Upper lobe of left lung (tissue), 6 donors: ENCODE results near the gene PPTC7. TPM values are rescaled to one million over a fixed set of nuclear protein-coding genes. Genes with fewer than 3 reads are reported as not detected.

ENCODE experiments used
- ATAC-seq, 2 donors: fragments of 200-7000 bp; cut with Tn5 transposase; one replicate each; pipeline ENCODE4 v1.9.1; 2022; ENCODE audit warnings: mild to moderate bottlenecking in 2 of 2, moderate library complexity in 2 of 2; ENCODE audit not compliant: low FRiP score in 2 of 2
- DNase-seq, 2 donors: peaks; one replicate each; pipeline ENCODE4 v3.0.0-alpha.2; 2019 to 2020
- H3K27ac ChIP-seq, 4 donors: fragments of 200-600 bp; sonication (generic); one replicate each; pipeline ENCODE4 v1.5.1; 2016 to 2019
- H3K27me3 ChIP-seq, 4 donors: fragments of 200-600 bp; sonication (generic); one replicate each; pipeline ENCODE4 v1.5.1; 2017 to 2019
- H3K36me3 ChIP-seq, 4 donors: fragments of 200-600 bp; sonication (generic); one replicate each; pipeline ENCODE4 v1.5.1; 2016 to 2019
- H3K4me1 ChIP-seq, 4 donors: fragments of 200-600 bp; sonication (generic); one replicate each; pipeline ENCODE4 v1.5.1; 2018 to 2019
- H3K4me3 ChIP-seq, 4 donors: fragments of 200-600 bp; sonication (generic); one replicate each; pipeline ENCODE4 v1.5.1; 2017 to 2019; ENCODE audit warnings: mild to moderate bottlenecking in 2 of 4, moderate library complexity in 1 of 4
- H3K9me3 ChIP-seq, 4 donors: fragments of 200-600 bp; sonication (generic); one replicate each; pipeline ENCODE4 v1.5.1; 2018 to 2019
- EP300 ChIP-seq, 4 donors: sonication (generic); formaldehyde crosslinking; IDR thresholded peaks; one replicate each; pipeline ENCODE4 v1.5.1; 2017; ENCODE audit warnings: antibody characterized with exemption in 4 of 4, control low read depth in 2 of 4
- POLR2A ChIP-seq, 4 donors: fragments of 450-650 bp; IDR thresholded peaks; one replicate each; pipeline ENCODE4 v1.5.1; 2016 to 2017; ENCODE audit warnings: antibody characterized with exemption in 4 of 4, mild to moderate bottlenecking in 2 of 4
- POLR2AphosphoS5 ChIP-seq, 2 donors: sonication (generic); formaldehyde crosslinking; IDR thresholded peaks; one replicate each; pipeline ENCODE4 v1.5.1; 2017; ENCODE audit warnings: antibody characterized with exemption in 2 of 2
- WGBS, 2 donors: methylation state at CpG; one replicate each; pipeline ENCODE4 v1.1.5; 2017 to 2018; 5-methylcytosine and 5-hydroxymethylcytosine counted together
- total RNA-seq, 6 donors: library from RNA; depleted of rRNA in 4 of 6; stranded (reverse); fragments of >200 nt in 4 of 6; gene quantifications; one replicate each; pipeline versions ENCODE4 v1.1.0 to v1.2.1, GENCODE V29; 2016 to 2021
- TF ChIP-seq, protein P1 (sequence below), 6 experiments: fragments of 450-650 bp in 4 of 6; fragments of 200-600 bp in 2 of 6; sonication (generic) in 2 of 6; IDR thresholded peaks; one replicate each; pipeline ENCODE4 v1.5.1; 2016 to 2019; ENCODE audit warnings: antibody characterized with exemption in 6 of 6
- donor health status: DM: no; HTN: no; CAD: no; lungs with moderate emphysema.
- donor health status: DM: no; HTN: yes; CAD: no; lungs with severe emphysema.

Gene PPTC7, protein sequence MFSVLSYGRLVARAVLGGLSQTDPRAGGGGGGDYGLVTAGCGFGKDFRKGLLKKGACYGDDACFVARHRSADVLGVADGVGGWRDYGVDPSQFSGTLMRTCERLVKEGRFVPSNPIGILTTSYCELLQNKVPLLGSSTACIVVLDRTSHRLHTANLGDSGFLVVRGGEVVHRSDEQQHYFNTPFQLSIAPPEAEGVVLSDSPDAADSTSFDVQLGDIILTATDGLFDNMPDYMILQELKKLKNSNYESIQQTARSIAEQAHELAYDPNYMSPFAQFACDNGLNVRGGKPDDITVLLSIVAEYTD
- total RNA-seq, result 10 to 100 TPM; 22.0 to 40.8 (median 25.2) TPM

DNA sequence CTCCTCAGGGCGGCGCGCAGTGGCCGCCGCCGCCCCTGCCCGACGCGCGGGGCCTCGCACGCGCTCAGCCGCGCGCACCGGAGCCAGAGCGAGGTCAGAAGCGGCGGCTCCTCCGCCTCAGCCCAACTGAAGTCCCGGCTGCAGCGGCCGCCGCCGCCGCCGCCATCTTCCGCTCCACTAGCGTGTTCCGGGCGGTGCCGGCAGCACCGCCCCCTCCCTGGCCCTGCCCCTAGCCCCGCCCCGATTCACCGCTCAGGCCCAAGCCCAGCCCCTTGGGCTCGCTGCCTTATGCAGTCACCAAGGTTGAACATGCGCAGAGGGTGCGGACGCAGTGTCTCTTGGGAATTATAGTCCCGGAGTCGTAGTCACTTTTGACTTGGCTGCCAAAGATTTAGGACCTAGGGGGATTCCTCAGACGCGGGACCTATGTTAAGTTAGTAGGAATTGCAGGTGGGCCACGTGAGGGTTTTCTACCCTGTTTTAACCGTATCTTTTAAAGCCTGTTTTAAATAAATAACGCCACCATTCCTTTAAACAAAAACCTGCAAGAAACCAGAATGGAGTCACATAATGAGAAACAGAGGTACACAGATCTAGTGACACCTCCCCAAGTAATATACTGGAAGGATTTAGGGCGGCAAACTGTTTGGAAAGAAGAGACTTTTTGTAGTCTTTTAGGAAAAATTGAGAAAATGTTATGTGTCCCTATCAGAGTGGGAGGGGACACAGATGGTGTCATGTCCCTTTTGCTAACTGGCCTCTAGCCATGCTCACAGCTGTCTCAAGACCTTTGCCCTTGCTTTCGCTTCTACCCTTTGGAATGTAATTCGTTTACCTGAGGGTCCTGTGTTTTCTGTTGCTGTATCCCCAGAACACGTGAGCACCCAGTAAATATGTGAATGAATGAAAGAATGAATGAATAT is at the start of gene PPTC7:
TSS of gene PPTC7 (minus strand) at position 182 of the 923 bp plus-strand sequence. CDS start 287 bp downstream, outside the sequence.
- peak; percentile 98 for ATAC-seq
- TF ChIP-seq POLR2A (IDR thresholded peaks at IDR 0.05) (peak in 3 of 4 donors; percentile 91 to 97 (median 91)), EP300 (IDR thresholded peaks at IDR 0.05) (no peak), POLR2AphosphoS5 (IDR thresholded peaks at IDR 0.05) (peak in 1 of 2 donors; percentile 26)
- TF ChIP-seq, protein P1, sequence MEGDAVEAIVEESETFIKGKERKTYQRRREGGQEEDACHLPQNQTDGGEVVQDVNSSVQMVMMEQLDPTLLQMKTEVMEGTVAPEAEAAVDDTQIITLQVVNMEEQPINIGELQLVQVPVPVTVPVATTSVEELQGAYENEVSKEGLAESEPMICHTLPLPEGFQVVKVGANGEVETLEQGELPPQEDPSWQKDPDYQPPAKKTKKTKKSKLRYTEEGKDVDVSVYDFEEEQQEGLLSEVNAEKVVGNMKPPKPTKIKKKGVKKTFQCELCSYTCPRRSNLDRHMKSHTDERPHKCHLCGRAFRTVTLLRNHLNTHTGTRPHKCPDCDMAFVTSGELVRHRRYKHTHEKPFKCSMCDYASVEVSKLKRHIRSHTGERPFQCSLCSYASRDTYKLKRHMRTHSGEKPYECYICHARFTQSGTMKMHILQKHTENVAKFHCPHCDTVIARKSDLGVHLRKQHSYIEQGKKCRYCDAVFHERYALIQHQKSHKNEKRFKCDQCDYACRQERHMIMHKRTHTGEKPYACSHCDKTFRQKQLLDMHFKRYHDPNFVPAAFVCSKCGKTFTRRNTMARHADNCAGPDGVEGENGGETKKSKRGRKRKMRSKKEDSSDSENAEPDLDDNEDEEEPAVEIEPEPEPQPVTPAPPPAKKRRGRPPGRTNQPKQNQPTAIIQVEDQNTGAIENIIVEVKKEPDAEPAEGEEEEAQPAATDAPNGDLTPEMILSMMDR (IDR thresholded peaks at IDR 0.05), result no peak
- DNase-seq, result peak; percentile 98 to 99
- Histone ChIP-seq H3K27me3 (no peaks in the 10 kb centered on the region), H3K36me3 (no peaks in the 10 kb centered on the region), H3K27ac (peak within 1 kb of the TSS; percentile 87 to 98 (median 93)), H3K4me1 (peaks cover 45 to 69% (median 59%) of the 10 kb centered on the region in 4 donors), H3K9me3 (no peaks in the 10 kb centered on the region), H3K4me3 (peak within 1 kb of the TSS; percentile 85 to 100 (median 91))
- WGBS, 2 donors, result 6 to 13% methylated on average over 12 to 24 of the region's 52 CpGs

DNA sequence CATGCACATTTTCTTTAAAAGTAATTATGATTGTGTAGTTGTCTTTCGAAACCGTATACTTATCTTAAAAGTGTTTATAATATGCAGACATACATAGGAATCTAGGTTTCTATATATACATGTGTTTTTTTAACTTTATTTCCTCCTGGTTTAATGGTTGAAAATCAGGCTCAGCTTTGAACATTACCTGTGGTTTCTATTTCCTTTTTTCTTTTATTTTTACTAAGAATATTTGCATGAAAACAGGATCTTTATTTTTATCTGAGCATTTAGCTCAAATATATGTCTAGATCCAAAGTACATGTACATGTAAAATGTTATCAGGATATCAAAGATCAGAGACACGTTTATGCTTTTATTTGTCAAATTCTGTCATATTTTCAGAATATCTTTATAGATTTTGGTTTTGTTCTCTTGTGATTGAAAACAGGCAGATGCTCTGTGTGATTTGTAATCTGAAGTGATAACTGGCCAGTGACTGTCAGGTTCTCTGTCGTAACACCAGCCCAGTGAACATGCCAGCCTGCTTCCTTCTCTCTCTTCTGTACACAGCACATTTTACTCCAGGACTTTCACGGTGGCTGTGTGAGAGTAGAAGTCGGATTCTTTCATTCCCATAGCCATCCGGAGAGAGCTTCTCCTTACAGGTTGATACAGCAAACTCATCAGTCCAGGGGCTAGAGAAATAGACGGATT is 44.5 kb upstream of the PPTC7 start:
- Histone ChIP-seq H3K9me3 (no peaks in the 10 kb centered on the region), H3K27me3 (no peaks in the 10 kb centered on the region), H3K4me1 (no peaks in the 10 kb centered on the region), H3K27ac (no peak overlapping the region), H3K4me3 (no peak overlapping the region), H3K36me3 (peaks cover 0 to 40% (median 2%) of the 10 kb centered on the region in 4 donors)
- no peak for DNase-seq
- ATAC-seq, result no peak
- TF ChIP-seq POLR2AphosphoS5 (IDR thresholded peaks at IDR 0.05) (no peak), POLR2A (IDR thresholded peaks at IDR 0.05) (no peak), EP300 (IDR thresholded peaks at IDR 0.05) (no peak)
- TF ChIP-seq, protein P1 (IDR thresholded peaks at IDR 0.05), result no peak
- 78 to 80% methylated on average over 8 of the region's 8 CpGs for WGBS, 2 donors

DNA sequence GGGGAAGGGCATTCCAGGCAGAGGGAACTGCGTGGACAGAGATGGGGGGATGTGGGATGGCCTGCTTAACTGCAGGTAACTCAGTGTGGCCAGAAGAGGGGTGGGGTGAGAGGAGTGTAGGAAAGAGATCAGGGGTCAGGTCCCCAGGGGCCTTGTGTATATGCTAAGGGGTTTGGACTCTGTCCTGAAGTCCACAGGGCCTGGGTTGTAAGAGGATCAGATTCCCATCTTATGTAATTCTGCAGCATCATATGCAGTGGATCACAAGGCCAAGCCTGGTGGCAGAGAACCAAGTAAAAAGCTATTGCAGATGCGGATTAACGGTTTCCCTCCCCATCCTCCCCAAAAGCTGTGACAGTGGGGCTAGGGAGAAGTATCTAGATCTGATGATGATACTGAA is 39.5 kb upstream of the PPTC7 start:
- Histone ChIP-seq H3K4me1 (no peaks in the 10 kb centered on the region), H3K36me3 (peaks cover 0 to 7% (median 0%) of the 10 kb centered on the region in 4 donors), H3K9me3 (no peaks in the 10 kb centered on the region), H3K27ac (no peak overlapping the region), H3K27me3 (no peaks in the 10 kb centered on the region), H3K4me3 (no peak overlapping the region)
- ATAC-seq, result no peak
- no peak for DNase-seq
- 93 to 97% methylated on average over 3 of the region's 3 CpGs for WGBS, 2 donors
- TF ChIP-seq EP300 (IDR thresholded peaks at IDR 0.05), result no peak
- TF ChIP-seq, protein P1 (IDR thresholded peaks at IDR 0.05), result no peak
- TF ChIP-seq POLR2A (IDR thresholded peaks at IDR 0.05), result no peak

DNA sequence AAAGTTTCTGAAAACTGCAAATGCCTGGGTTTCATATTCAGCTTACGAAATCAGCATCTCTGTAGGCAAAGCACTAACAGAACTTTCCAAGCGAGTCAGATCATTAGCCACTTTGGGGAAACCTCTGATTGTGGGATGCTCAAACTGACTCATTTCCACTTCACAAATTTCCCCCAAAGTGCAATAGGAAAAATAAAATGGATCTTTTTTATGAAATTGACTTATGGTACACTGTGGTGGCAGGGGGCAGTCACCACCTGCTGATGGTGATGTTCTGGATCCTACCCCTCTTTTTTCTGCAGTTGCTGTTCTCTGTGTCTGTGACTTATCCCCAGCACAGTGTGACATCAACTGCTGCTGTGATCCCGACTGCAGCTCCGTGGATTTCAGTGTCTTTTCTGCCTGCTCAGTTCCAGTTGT is 36.4 kb upstream of the PPTC7 start:
- WGBS, 2 donors, result 72 to 79% methylated on average over 4 of the region's 4 CpGs
- peaks cover 2 to 5% (median 3%) of the 10 kb centered on the region in 4 donors for H3K4me1 ChIP-seq
- DNase-seq, result no peak
- no peaks in the 10 kb centered on the region for H3K27me3 ChIP-seq
- H3K27ac ChIP-seq, result no peak overlapping the region
- TF ChIP-seq, protein P1 (IDR thresholded peaks at IDR 0.05), result no peak
- TF ChIP-seq EP300 (IDR thresholded peaks at IDR 0.05) (no peak), POLR2A (IDR thresholded peaks at IDR 0.05) (no peak), POLR2AphosphoS5 (IDR thresholded peaks at IDR 0.05) (no peak)
- H3K9me3 ChIP-seq, result no peaks in the 10 kb centered on the region
- H3K36me3 ChIP-seq, result no peaks in the 10 kb centered on the region
- H3K4me3 ChIP-seq, result no peak overlapping the region
- ATAC-seq, result no peak
